NCI-H510A treated with DMSO at 0.1 percent for 48 hours (cell line): ENCODE measurements around the gene AKNA.

Source experiments
- DNase-seq: peaks from one replicate; lab custom pipeline; 2025; lab: John Stamatoyannopoulos, UW

AKNA gene

GRCh38 chr9:114416906-114417305 is 29.1 kb upstream of the AKNA start:
- DNase-seq = no peak

- no peak for DNase-seq
Observed at GRCh38 chr9:114416290-114416689, 28.5 kb upstream of the AKNA start.

GRCh38 chr9:114414346-114414745 is 26.6 kb upstream of the AKNA start:
- no peak for DNase-seq

GRCh38 chr9:114413861-114414301 is 26.1 kb upstream of the AKNA start:
- DNase-seq = no peak

- no peak for DNase-seq
Observed at GRCh38 chr9:114412048-114412683, 24.4 kb upstream of the AKNA start.

- DNase-seq = no peak
Observed at GRCh38 chr9:114411452-114411851, 23.7 kb upstream of the AKNA start.

- DNase-seq = no peak
Observed at GRCh38 chr9:114410910-114411309, 23.1 kb upstream of the AKNA start.

- DNase-seq = no peak
Observed at GRCh38 chr9:114409842-114410241, 22.1 kb upstream of the AKNA start.

GRCh38 chr9:114409103-114409780 is 21.5 kb upstream of the AKNA start:
- DNase-seq = no peak

GRCh38 chr9:114408645-114409044 is 20.9 kb upstream of the AKNA start:
- no peak for DNase-seq

GRCh38 chr9:114407889-114408288 is 20.1 kb upstream of the AKNA start:
- DNase-seq = no peak

- no peak for DNase-seq
Observed at GRCh38 chr9:114406441-114406840, 18.7 kb upstream of the AKNA start.

GRCh38 chr9:114405294-114406034 is 17.7 kb upstream of the AKNA start:
- peak; percentile 68 for DNase-seq

- DNase-seq = no peak
Observed at GRCh38 chr9:114404531-114404930, 16.7 kb upstream of the AKNA start.

GRCh38 chr9:114403153-114403756 is 15.5 kb upstream of the AKNA start:
- no peak for DNase-seq

GRCh38 chr9:114401344-114401743 is 13.6 kb upstream of the AKNA start:
- no peak for DNase-seq

GRCh38 chr9:114400772-114401171 is 13.0 kb upstream of the AKNA start:
- DNase-seq = no peak

GRCh38 chr9:114400219-114400618 is 12.4 kb upstream of the AKNA start:
- no peak for DNase-seq

GRCh38 chr9:114399381-114399780 is 11.6 kb upstream of the AKNA start:
- no peak for DNase-seq

GRCh38 chr9:114397848-114398605 is 10.2 kb upstream of the AKNA start:
- peak; percentile 92 for DNase-seq

GRCh38 chr9:114397219-114397847 is 9.6 kb upstream of the AKNA start:
- peak; percentile 47 for DNase-seq
